GM19099 (cell line): ENCODE data around the gene HEMGN.

Experiments
- POLR2A ChIP-seq: IDR thresholded peaks from 3 replicates; pipeline ENCODE4 v1.6.1; 2011; ENCODE audit warnings: low read depth; ENCODE audit not compliant: insufficient read length; ENCODE audit errors: extremely low read depth

Gene HEMGN

DNA sequence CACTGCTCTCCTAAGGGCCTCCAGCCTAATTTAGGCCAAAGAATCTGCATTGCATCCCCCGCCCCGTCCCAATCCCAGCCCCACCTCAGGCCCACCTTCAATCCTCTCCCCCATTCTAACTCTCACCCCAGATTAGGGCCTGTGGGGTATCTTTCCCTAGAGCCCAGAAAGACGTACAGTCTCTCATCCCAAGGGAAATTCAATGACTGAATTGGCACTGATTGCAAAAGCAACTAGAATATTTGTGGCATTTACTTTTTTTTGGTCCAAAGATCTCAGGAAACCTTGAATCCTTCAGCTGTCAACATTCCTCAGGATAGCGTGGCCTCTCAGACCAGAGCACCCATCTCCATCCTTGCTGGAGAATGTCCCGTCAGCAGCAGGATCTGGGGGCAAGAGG is 46.2 kb downstream of the HEMGN start:
- TF ChIP-seq POLR2A = no peak

DNA sequence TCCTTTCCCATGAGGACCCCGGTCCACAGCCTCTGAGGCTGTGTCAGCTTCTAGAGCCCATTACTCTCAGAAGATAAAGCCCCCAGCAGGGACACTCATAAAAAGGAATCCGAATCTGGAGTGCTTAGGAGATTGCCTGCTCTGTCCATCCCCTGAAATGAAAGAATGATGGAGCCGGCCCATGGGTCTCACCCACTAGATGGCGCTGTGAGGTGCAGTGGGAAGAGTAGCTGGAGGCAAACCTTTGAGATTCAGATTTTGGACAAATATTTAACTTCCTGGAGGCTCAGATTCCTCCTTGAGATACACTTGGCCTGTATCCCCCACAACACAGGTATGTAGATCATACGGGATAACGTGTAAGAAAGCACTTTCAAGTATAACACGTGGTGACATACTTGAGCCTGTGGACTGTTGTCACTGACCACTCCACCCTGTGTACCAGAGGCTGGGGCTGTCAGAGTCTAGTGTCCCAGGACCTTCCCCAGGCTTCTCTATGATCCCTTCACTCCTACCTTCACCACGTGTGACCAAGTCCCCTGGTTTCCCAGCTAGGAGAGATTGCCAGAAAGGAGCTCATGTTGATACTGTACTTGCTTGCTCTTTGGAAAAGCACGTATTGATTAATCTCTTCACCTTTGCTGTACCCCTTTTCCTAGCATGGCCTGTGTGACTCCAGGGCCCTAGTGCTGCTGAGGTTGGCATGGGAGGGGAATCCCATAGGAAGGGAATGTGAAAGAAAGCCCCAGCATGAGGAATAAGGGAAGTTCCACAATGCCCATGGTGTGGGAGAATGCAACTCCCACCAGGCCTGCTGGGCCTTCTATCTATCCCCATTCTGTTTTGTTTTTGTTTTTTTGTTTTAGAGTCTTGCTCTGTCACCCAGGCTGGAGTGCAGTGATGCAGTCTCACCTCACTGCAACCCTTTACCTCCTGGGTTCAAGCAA is 47.8 kb downstream of the HEMGN start:
- no peak for TF ChIP-seq POLR2A

DNA sequence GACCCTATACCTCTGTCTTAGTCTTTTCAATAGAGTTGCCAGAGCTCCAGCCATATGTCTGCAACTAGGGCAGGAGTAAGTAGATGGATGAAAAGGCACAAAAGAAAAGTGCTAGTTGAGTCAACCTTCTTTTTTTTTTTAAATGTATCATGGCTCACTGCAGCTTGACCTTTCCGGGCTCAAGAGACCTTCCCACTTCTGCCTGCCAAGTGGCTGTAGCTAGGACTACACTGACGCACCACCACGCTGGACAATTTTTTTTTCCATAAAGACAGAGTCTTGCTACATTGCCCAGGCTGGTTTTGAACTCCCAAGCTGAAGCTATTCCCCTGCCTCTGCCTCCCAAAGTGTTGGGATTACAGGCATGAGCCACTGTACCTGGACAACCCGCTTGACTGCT is 57.6 kb downstream of the HEMGN start:
- TF ChIP-seq POLR2A = no peak
